ENCODE data around the gene NKTR.
"Not testable (repeated sequence)": the region's sequence is repeated elsewhere in the genome, so short reads cannot be mapped to it uniquely, and the experiment has no call there.

NKTR gene

DNA sequence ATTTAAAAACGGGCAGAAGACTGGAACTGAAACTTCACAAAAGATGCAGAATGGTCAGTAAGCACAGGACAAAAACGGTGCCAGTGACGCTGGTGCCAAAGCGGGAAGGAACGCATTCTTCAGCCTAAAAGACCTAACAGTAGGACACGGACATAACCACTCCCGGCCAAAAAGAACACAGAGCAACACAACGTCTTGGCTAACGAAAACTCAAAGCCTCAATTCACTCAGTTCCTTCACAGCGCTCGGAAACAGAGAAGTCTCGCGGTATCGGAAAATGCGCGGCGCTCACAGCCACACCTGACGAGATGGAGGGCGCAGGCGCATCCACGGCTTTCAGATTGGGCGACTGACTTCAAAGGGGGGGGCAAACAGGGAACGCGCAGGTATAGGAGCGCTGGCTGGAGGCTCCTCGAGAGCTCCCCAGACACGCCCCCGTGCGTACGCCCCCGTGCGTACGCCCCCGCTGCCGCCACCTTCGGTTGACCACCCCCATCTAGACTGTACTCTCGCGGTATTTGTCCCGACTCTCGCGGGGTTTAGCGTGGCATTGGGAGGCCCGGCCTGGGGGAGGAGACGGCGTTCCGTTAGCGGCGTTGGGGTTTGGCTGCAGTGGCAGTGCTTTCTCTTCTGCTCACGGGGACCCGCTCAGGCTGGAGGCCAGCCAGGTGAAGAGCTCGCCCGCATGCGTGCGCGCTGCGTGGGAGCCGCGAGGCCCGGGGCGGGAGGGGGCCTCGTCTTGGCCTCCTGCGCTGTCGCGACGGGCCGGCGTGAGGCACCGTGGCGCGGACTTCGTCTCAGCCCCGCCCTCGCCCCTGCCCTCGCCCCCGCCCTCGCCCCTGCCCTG is at the start of gene NKTR:
NKTR (plus strand) TSS at position 576 of the 847 bp plus-strand sequence. CDS start 321 bp downstream, outside the sequence.
- peak; percentile 99 for DNase-seq

DNA sequence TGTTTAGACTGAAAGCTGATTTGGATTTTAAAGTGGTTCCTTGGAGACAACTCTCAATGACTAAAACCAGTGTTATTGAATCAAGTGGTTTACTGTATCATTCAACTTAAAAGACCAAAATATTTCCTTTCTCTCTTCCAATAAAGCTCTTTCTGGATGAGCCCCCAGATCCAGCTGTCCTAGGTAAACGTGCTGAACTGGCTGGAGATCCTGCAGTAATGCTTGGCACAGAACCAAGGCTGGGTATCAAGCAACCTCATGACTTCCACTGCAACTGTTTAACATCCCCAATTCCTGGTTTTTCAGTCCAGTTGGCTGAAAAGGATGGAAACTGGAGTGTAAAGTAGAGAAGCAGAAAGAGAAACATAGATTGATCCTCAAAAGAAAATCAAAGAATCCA is 47.7 kb upstream of the NKTR start:
- DNase-seq = no peak

DNA sequence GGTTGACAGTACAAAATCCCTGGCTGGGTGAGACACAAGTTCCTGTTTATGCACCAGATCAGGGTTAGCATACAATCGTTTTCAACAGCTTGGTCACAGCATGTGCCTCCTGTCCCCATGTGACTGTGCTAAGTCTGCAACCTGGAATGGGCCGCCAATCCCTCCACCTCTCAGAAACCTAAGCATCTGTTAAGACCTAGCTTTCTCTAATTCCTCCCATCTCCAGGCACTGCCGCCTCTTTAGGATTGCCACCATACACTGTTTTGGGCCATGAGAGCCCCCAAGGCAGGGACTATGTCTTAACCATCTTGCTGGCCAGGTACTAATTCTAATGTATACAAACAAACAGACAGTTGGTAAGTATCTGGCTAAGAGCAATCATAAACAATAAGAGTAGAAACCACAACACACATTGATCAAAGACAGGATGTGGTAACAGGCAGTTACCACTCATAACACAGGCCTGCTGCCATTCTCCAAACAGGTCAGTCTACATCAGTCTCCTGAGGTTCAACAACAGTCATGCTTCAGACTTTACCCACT is 44.3 kb upstream of the NKTR start:
- no peak for DNase-seq

DNA sequence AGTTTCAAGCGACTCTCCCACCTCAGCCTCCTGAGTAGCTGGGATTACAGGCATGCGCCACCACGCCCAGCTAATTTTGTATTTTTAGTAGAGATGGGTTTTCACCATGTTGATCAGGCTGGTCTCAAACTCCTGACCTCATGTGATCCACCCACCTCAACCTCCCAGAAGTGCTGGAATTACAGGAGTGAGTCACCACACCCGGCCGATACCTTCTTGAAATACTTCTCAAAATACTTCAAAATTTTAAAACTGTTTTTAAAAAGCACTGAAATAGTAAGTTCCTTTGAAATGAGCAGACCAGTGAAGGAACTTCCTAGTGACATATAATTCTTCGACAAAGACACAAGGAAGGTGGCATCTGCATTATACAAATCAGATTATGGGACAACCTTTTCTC is 43.7 kb upstream of the NKTR start:
- DNase-seq = not testable (repeated sequence)

DNA sequence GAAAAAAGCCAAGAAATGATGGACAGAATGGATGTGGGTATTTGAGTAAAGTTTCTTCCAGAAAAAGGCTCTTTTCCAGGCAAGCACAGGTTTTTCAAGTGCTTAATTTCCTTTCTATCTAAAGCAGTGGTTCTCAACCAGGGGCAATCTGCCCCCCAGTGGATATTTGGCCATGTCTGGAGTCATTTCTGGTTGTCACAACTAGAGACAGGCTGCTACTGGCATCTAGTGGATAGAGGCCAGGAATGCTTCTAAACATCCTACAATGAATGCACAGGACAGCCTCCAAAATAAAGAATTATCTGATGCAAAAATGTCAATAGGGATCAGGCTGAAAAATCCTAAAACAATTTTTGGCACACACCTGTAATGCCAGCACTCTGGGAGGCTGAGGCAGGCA is 42.6 kb upstream of the NKTR start:
- no peak for DNase-seq

DNA sequence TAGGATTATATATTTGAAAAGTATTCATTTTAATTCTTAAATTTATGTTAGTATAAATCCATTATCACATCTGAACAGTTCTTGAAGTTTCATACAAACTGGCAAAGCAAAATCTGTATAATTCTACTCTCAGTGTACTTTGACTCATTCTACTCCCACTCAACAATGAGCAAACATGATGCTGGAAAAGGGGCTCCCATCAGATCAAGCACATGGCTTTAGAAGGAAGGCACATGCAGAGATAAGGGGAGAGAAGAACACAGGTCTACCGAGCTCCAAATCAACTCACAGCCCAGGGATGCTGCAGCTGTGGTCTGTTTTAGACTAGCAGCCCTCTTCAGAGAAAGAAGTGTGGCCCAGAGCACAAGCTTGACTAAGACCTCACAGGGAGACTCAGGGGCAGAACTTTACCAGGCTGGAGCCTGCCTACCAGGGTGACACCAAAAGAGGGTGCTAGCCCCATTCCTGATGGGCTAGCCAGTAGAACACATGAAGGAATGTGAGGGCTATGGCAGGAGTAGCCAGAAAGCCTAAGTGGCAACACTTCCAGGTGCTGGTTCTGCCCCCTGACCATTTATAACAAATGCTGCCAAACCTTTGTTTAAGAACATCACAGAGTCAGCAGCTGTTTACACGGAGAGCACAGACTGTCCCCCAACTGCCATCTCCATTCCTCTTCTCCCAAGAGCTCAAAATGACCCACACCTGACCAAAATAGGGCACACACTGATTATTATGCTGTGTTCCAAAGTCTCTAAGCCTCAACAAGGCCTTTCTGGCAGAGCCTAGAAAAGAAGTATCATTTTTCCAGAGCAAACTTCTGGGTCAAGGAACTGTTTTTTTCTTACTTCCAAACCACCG is 38.2 kb upstream of the NKTR start:
- no peak for DNase-seq

DNA sequence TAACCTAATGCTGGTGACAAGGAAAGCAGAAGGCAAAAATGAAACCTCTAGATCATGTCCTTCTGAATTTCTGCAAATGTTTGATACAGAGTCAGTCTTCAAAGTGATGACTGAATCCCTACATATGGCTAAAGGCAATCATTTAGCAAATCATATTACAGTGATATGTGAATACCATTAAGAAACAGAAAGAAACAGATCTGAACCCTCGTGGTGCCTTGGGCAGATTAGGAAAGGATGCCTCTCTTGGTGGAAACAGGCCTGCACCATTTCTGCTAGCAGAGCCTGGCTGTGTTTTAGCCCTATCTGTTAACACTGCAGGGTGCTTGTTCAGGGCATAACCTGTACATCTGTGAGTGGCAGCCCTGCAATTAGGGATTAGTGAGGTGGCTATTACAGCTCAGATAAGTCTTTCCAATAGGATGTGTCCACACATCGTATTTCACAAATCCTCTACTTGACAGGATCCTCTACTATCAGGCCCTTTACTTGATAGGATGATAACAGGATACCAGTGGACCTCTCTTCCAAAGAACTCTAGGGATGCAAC is 30.8 kb upstream of the NKTR start:
- no peak for DNase-seq

DNA sequence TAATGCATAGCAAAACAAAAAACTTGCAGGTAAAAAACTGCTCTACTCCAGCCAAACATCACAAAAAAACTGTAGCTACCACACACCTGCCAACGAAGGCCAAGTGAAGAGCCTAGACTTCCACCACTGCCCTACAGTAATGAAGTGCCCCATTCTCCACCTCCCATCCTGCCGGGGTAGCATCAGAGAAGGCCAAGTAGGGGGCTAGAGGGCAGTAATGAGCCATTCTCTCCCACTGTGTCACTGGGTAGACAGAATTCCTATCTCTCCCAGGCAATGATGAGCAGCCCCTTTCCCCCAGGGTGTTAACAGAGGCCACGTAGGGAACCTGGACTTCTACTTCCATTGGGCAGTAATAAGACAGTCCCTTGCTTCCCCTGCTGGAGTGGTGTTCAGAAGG is 28.2 kb upstream of the NKTR start:
- peak; percentile 19 for DNase-seq

DNA sequence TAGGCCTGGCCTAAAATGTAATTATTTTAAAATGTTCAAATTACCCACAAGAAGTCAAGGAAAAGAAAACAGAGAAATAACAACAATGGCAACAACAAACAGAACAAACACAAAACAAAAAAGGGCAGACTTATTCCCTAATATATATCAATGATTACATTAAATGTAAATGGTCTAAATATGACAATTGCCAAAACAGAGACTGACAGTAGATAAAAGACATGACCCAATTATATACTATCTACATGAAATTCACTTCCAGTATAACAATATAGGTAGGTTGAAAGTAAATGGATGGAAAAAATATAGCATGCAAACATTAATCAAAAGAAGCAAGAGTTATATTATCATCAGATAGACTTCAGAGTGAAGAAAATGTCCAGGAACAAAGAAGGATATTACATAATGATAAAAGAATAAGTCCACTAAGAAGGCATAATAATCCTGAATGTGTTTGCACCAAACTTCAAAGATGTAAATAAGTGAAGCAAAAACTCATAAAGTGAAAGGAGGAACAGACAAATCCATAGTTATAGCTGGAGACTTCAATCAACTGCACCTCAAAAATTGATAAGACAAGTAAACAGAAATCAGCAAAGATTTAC is 25.2 kb upstream of the NKTR start:
- DNase-seq = no peak

DNA sequence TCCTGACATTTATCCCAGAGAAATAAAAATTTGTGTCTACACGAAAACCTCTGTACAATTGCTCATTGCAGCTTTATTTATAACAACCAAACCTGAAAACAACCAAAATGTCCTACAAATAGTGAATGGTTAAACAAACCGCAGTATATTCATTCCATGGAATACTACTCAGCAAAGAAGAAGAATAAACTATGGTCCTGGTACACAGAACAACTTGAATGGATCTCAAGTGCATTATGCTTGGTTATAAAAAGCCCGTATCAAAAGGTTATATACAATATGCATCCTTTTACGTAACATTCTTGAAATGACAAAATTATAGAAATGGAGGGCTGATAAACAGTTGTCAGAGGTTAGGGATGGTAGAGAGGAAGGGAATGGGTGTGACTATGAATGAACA is 22.4 kb upstream of the NKTR start:
- DNase-seq = no peak

DNA sequence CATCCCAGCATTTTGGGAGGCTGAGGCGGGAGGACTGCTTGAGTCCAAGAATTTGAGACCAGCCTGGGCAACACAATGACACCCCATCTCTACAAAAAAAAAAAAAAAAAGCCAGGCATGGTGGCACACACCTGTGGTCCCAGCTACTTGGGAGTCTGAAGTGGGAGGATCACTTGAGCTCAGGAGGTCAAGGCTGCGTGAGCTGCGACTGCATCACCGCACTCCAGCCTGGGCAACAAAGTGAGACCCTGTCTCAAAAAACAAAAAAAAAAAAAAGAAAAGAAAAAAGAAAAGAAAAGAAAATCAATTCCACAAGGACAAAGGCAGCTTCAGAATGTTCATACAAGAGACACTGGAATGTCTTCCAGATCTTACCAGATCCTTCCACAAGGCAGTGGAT is 21.1 kb upstream of the NKTR start:
- DNase-seq = not testable (repeated sequence)

DNA sequence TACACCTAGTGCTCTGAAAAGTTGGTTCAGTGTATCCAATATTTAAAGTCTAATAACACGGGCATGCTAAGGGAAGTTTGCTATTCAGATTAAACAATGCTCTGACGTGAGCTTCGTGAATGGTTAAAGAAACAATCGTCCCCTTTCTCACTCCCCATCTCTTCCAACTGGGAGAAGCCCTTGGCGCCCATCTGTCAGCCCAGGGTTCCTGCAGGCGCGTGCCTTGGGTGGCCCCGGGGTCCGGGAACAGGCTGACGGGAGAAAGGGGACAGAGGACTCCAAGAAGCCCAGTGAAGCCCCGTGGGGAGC is 19.1 kb upstream of the NKTR start:
- DNase-seq = no peak

DNA sequence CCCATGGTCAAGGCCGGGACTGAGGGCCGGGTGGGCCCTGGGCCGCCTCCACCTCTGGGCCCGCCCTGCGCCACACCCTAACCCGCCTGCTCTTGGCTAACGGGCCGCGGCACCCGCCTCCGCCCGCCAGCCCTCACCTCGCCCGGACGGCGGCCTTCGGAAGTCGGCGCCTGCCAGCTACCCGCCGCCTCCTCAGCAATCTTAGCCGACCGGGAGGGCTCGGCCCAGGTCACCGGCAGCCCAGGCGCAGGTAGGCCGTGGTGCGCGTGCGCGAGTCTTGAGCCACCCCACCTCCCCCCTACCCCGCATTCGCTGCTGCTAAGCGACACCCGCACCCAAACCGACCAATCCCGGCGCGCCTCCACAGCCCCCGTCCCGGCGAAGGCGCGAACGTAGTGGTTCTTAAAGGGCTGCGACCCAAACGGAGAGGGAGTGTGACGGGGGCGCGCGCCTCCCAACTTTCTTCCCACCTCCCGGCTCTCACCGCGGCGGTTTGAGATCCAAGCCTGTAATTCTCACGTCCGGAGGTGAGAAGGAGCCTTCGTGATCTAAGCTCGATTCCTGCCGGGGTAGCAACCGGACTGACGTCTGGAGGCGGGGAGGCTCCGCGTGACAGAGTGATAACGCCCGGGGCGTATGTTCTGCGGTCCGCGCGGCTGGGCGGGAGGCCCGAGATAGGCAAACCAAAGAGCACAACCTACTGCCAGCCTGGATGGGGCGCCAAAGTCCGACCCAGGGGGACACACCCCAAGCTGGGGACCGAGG is 18.6 kb upstream of the NKTR start, which contains the start of gene SEC22C:
SEC22C (minus strand) TSS at position 259 of the 765 bp plus-strand sequence. CDS start 12,921 bp downstream, outside the sequence.
- DNase-seq = peak; percentile 89

DNA sequence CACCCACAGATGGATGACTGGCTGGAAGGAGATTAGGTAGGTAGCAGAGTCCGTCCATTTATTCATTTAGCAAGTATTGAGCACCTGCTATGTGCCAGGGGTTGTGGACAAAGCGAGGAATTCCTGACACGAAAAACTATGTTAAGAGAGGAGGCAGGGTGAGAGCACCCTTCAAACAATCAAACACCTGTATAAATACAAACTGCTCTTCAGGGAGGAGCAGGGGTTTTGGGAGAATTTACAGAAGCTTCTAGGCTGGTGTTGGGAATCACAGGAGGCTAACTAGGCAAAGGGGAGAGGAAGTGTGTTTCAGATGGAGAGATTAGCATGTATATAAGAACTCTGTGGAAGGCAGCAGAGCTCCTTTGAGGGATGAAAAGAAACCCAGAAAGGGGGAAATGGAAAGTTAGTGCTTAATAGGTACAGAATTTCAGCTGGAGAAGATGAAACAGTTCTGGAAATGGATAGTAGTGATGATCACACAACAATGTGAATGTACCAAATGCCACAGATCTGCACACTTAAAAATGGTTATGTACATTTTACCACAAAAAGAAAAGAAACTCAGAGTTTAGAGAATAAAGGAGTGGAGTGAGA is 17.9 kb upstream of the NKTR start:
- no peak for DNase-seq

DNA sequence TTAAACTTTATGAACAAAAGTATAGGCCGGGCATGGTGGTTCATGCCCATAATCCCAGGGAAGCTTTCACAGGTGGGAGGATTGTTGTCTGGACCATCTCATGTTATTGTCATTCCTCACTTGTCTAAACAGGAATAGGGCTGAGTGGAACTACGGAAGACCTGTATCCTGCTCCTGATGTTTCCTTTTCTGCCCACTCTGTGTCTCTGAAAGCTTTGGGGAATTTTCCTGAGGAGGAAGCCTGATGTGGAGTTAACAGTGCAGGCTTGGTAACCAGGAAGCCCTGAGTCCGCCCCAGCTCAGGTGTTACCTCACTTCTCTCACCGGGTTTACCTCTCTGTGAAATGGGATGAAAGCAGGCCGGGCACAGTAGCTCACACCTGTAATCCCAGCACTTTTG is 11.9 kb upstream of the NKTR start:
- no peak for DNase-seq

DNA sequence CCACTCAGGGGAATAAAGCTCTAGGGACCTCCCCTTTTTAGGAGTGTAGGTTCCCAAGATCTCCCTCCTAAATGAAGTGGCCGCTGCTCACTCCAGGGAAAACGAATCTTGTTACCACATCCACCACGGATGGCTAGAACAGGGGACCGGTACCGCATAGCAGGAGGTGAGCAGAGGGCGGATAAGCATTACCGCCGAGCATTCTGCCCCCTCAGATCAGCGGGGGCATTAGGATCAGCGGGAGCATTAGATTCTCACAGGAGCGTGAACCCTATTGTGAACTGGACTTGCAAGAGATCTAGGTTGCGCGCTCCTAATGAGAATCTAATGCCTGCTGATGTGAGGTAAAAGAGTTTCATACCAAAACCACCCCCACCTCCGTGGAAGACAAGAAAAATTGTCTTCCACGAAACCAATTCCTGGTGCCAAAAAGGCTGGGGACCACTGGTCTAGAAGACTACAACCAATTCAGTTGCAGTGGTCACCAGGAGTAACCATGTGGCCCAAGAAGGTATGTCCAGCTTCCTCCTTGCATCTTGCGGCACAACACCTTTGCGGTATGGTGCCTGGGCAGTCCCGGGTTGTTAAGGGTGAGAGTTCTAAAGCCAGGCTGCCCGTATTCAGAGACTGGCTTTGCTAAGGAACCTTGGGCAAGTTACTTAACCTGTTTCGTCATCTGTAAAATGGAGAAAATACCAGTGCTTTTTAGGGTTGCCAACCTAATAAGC is 10.9 kb upstream of the NKTR start:
- no peak for DNase-seq

DNA sequence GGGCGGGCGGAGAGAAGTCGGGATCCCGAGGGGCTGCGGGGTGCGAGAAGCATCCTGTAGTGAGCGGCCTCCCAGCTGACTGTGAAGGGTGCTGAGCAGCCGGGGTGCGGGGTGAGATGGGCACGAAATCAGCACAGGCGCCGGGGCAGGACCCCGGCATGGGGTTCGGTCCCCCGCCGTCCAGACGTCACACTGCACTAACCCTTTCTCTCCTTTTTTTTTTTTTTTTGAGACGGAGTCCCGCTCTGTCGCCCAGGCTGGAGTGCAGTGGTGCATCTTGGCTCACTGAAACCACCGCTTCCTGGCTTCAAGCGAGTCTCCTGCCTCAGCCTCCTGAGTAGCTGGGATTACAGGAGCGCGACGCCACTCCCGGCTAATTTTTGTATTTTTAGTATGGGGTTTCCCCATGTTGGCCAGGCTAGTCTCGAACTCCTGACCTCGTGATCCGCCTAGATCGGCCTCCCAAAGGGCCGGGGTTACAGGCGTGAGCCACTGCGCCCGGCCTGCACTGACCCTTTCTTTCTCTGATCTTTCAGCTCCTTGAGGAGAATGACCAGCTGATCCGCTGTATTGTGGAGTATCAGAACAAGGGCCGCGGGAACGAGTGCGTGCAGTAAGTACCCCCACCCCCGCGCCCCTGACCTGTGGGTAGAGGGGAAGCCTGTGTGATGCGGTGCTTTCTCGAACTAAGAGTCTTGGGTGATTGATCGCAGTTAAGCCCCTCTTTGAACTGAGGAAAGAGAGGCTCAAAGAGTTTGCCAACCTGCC is 9.3 kb upstream of the NKTR start:
- no peak for DNase-seq

DNA sequence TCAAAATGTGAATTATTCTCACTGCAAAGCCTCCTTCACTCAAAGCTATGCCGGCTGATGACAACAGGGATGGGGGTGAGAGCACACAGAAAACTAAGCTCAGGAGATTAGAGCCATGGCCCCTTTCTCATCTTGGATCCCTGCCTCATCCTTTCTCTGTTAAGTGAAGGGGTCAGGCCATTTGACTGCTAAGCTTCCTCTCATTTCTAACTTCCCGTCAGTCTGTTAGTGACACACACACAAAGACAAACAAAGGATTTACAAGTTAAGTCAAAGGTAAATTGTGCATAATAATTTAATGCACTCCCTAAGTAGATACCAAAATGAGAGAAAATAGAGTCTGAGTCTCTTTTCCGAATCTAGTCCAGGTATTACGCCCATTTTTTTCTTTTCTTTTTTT is 8.7 kb upstream of the NKTR start:
- no peak for DNase-seq

DNA sequence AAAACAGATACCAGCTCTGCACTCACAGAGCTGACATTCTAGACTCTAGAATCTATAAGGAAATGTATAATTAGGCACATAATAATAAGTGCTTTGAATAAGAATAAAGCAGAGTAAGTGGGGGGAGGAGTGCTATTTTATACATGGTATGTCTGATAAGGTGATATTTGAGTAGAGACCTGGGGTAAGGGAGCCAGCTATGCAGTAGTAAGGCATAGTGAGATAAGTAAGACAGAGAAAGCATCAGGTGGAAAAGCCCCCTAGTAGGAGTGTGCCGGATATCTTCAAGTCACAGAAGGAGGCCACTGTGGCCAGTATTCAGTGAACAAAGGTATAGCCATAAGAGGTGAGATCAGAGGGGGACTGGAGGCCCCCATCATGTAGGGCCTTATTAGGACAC is 6.9 kb upstream of the NKTR start:
- no peak for DNase-seq

DNA sequence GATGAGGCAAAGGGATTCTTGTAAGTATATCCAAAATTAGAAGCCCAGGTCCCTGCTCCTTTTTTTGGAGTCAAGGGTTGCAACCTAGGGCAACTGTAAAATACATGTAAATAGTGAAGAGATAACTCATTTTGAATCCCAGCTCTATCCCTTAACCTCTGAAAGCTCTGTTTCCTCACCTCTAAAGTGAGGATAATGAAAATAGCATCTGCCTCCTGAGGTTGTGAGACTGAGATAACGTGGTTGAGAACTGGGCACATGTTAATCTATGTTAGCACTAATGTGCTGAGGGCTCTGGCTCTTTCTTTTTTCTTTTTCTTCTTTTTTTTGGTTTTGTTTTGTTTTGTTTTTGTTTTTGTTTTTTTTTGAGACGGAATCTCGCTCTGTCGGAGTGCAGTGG is 4.8 kb upstream of the NKTR start:
- DNase-seq = no peak

Measured in GDM1 (cell line).